Adipocyte (in vitro differentiated cells): ENCODE results near the gene DCAF4.
A peak's percentile ranks its signal among the peaks of the same experiment; 100 is the strongest.

Source experiments
- DNase-seq: peaks from one replicate; pipeline ENCODE4 v3.0.0-alpha.2; 2015; ENCODE audit warnings: low read depth
- H3K27me3 ChIP-seq: replicated peaks from 2 replicates; pipeline ENCODE4 v1.7.0; 2013; ENCODE audit warnings: mild to moderate bottlenecking, low read length, moderate library complexity; ENCODE audit not compliant: control insufficient read depth, insufficient read depth
- H3K36me3 ChIP-seq: 2 replicates; pipeline ENCODE4 v1.7.0; 2013; ENCODE audit warnings: low read length, mild to moderate bottlenecking, moderate library complexity; ENCODE audit not compliant: control insufficient read depth, insufficient read depth, severe bottlenecking
- H3K4me1 ChIP-seq: 2 replicates; pipeline ENCODE4 v1.7.0; 2013; ENCODE audit warnings: mild to moderate bottlenecking, low read length, moderate library complexity; ENCODE audit not compliant: control insufficient read depth, insufficient read depth
- H3K4me3 ChIP-seq: 2 replicates; pipeline ENCODE4 v1.7.0; 2013; ENCODE audit warnings: mild to moderate bottlenecking, low read length, moderate library complexity
- H3K9ac ChIP-seq: 2 replicates; pipeline ENCODE4 v1.7.0; 2013; ENCODE audit warnings: mild to moderate bottlenecking, low read length, moderate library complexity
- H3K9me3 ChIP-seq: 2 replicates; pipeline ENCODE4 v1.7.0; 2013; ENCODE audit warnings: mild to moderate bottlenecking, low read length, moderate library complexity; ENCODE audit not compliant: control insufficient read depth

The DCAF4 gene

DNA sequence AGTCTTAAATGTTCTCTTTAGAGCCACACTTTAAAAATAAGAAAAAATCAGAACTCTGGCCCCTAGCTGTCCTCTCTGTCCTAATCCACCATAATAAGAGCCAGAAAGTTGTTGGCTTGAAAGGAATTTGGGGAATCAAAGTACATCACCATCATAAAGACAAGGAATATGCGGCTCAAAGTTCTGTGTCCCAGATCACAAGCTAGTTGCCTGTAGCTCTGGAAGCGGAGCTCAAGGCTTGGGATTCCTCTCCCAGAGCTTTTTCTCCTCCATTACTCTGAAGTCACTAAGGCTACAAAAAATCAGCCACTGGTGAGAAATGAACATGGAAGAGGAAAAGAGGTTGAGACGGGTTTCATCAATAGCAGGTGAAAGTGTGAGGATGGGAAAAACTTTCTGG lies 38.8 kb upstream of the DCAF4 start:
- H3K36me3 ChIP-seq = no peaks in the 10 kb centered on the region
- H3K4me3 ChIP-seq = no peak overlapping the region
- H3K27me3 ChIP-seq = no peaks in the 10 kb centered on the region
- H3K9me3 ChIP-seq = no peaks in the 10 kb centered on the region
- no peak for DNase-seq
- H3K4me1 ChIP-seq = peaks cover 18% of the 10 kb centered on the region
- H3K9ac ChIP-seq = no peak overlapping the region

DNA sequence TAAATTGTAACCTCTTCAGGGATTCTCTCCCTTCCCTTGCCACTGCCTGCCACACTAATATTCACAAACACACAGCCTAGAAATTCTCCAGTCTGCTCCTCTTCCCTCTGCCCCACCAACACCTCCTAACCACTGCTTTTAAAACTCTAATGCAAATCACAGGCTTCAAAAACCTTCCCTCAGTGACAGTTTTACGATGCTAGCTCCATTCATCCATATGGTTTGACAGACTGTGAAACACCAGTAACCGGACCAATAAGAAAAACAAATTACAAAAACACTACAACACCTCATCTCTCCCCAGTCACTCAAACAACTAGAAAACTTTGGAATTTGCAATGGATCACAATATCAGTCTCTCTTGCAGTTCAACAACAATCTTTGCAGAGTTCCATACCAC lies 38.1 kb upstream of the DCAF4 start:
- Histone ChIP-seq H3K9me3 (no peaks in the 10 kb centered on the region), H3K4me3 (no peak overlapping the region), H3K27me3 (no peaks in the 10 kb centered on the region), H3K4me1 (peaks cover 18% of the 10 kb centered on the region), H3K9ac (no peak overlapping the region), H3K36me3 (no peaks in the 10 kb centered on the region)
- no peak for DNase-seq

- DNase-seq = peak; percentile 61
- Histone ChIP-seq H3K4me3 (no peak overlapping the region), H3K9me3 (no peaks in the 10 kb centered on the region), H3K36me3 (no peaks in the 10 kb centered on the region), H3K27me3 (no peaks in the 10 kb centered on the region), H3K9ac (no peak overlapping the region), H3K4me1 (peaks cover 18% of the 10 kb centered on the region)
Measured at GRCh38 chr14:72888636-72889201, 37.5 kb upstream of the DCAF4 start.

GRCh38 chr14:72889366-72889765 lies 36.9 kb upstream of the DCAF4 start:
- Histone ChIP-seq H3K9me3 (no peaks in the 10 kb centered on the region), H3K36me3 (no peaks in the 10 kb centered on the region), H3K4me3 (no peak overlapping the region), H3K4me1 (peaks cover 18% of the 10 kb centered on the region), H3K9ac (no peak overlapping the region), H3K27me3 (no peaks in the 10 kb centered on the region)
- DNase-seq = no peak

GRCh38 chr14:72891666-72892102 lies 34.6 kb upstream of the DCAF4 start:
- Histone ChIP-seq H3K27me3 (no peaks in the 10 kb centered on the region), H3K9me3 (no peaks in the 10 kb centered on the region), H3K4me1 (peaks cover 27% of the 10 kb centered on the region), H3K36me3 (no peaks in the 10 kb centered on the region), H3K4me3 (peak overlapping the region; percentile 98), H3K9ac (peak overlapping the region; percentile 46)
- peak; percentile 45 for DNase-seq

DNA sequence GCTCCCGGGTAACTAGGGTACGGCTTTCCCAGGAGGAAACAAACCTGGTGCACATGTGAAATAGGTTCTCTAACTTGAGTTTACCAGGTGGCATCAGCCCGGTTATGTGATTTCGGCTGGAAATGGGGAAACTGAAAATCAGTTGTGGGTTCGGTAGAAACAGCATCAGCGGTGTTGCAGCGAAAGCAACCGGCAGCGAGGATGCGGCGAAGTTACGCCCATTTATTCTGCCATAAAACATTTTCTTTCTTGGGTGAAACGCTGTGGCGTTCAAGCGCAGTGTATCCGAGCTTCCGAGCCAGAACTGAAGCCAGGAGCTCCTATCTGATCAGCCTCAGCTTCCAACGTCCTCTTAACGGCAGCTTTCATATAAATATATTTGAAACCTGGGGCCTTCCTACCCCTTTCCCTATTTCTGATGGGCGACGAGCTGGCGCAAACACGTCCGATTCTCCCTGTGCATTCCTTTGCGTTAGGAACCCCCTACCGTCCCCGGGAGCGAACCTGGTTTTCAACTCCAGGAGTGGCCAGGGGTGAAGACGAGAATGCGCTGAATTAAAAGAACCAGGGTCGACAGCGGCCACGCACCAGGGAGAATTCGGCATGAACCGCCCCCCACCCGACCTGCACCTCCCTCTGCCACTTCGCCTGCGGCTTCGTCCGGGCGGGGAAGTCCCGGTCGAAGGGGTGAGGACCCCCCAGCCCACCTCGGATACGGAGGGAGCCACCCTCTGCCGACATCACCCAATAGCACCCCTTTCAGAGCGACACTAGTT lies 34.0 kb upstream of the DCAF4 start:
- H3K4me3 ChIP-seq = peak overlapping the region; percentile 98
- no peaks in the 10 kb centered on the region for H3K36me3 ChIP-seq
- peak; percentile 63 for DNase-seq

DNA sequence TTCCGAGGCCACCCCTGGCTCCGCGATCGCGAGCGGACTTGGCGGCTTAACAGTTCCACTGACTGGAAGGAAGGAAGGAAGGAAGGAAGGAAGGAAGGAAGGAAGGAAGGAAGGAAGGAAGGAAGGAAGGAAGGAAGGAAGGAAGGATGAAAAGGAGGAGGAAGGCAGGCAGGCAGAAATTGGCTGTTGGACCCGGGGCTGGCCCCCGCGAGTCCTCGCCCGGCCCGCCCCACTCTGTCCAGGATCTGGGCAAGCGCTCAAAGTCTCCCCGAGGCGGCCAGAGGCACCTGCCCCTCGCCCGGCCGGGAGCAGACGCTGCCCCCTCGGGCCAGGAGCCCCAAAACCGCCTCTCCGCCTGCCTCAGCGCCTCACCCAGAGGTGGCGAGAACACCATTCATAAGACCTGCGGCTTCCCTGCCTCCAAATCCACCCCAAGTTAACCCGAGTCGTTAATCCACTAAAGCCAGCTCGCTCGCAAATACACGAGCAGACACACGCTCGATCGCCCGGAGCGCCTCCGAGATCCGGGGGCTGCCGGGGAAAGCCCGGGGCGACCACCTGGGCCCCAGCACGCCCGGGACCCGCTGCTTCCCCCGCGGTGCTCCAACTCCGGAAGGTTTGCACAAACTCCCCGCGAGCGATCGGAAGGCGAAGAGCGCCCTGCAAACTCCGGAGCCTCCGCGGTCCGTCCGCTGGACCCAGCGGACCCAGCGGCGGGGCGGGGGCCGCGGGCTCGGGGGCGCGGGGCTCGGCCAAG lies 33.2 kb upstream of the DCAF4 start:
- DNase-seq = peak; percentile 61
- no peaks in the 10 kb centered on the region for H3K36me3 ChIP-seq
- H3K9ac ChIP-seq = peak overlapping the region; percentile 79
- H3K27me3 ChIP-seq = no peaks in the 10 kb centered on the region
- no peaks in the 10 kb centered on the region for H3K9me3 ChIP-seq
- H3K4me1 ChIP-seq = peaks cover 27% of the 10 kb centered on the region
- H3K4me3 ChIP-seq = peak overlapping the region; percentile 98

More for the DNA sequence above, 34.0 kb upstream of the DCAF4 start:
- H3K9ac ChIP-seq = peak overlapping the region; percentile 46
- H3K9me3 ChIP-seq = no peaks in the 10 kb centered on the region
- peaks cover 27% of the 10 kb centered on the region for H3K4me1 ChIP-seq
- no peaks in the 10 kb centered on the region for H3K27me3 ChIP-seq

- Histone ChIP-seq H3K4me3 (peak within 1 kb of the TSS; percentile 98), H3K4me1 (peaks cover 19% of the 10 kb centered on the region), H3K9ac (peak within 1 kb of the TSS; percentile 79), H3K27me3 (no peaks in the 10 kb centered on the region), H3K9me3 (no peaks in the 10 kb centered on the region), H3K36me3 (no peaks in the 10 kb centered on the region)
- peak; percentile 99 for DNase-seq
Measured at GRCh38 chr14:72893636-72894322, 32.5 kb upstream of the DCAF4 start, which contains the start of gene DPF3. DPF3 (minus strand) TSS chr14:72894101; CDS start chr14:72894088, 13 bp downstream.

- peaks cover 16% of the 10 kb centered on the region for H3K4me1 ChIP-seq
- peak overlapping the region; percentile 71 for H3K9ac ChIP-seq
- no peaks in the 10 kb centered on the region for H3K27me3 ChIP-seq
- peak overlapping the region; percentile 98 for H3K4me3 ChIP-seq
- DNase-seq = no peak
- H3K36me3 ChIP-seq = no peaks in the 10 kb centered on the region
- H3K9me3 ChIP-seq = no peaks in the 10 kb centered on the region
Measured at GRCh38 chr14:72894323-72894622, 32.0 kb upstream of the DCAF4 start.

GRCh38 chr14:72894623-72895378 lies 31.5 kb upstream of the DCAF4 start:
- Histone ChIP-seq H3K36me3 (no peaks in the 10 kb centered on the region), H3K9me3 (no peaks in the 10 kb centered on the region), H3K27me3 (no peaks in the 10 kb centered on the region), H3K4me1 (peaks cover 16% of the 10 kb centered on the region), H3K9ac (peak overlapping the region; percentile 71), H3K4me3 (peak overlapping the region; percentile 98)
- peak; percentile 54 for DNase-seq
